ENCODE data around the gene SDS.

- TF ChIP-seq EZH2 (IDR thresholded peaks at IDR 0.05; ENCODE audit: insufficient read depth, poor library complexity, severe bottlenecking) = no peak
- no peak for TF ChIP-seq EZH2phosphoT487 (IDR thresholded peaks at IDR 0.05; ENCODE audit: insufficient read depth, low read depth)
Observed at GRCh38 chr12:113422886-113423669, 19.4 kb upstream of the SDS start.
